K562 (cell line): ENCODE data around the gene ARMH1. TPM values are rescaled to one million over a fixed set of nuclear protein-coding genes. Genes with fewer than 3 reads are reported as not detected.
A peak's percentile ranks its signal among the peaks of the same experiment; 100 is the strongest.

Experiments used
- GTF2A2 ChIP-seq: IDR thresholded peaks from 2 replicates; pipeline ENCODE4 v1.6.1; 2016; ENCODE audit warnings: mild to moderate bottlenecking, missing genetic modification characterization, missing compliant biosample characterization
- KAT2B ChIP-seq: IDR thresholded peaks from one replicate; pipeline ENCODE4 v1.6.1; 2012; ENCODE audit warnings: low read depth, mild to moderate bottlenecking, control low read depth, inconsistent platforms, low read length, moderate library complexity
- KAT7 ChIP-seq: sonication (generic); formaldehyde crosslinking; IDR thresholded peaks from 2 replicates; pipeline ENCODE4 v1.8.0; 2022; ENCODE audit warnings: missing genetic modification reagents, mild to moderate bottlenecking, borderline replicate concordance
- PHF8 ChIP-seq: fragments of 200-600 bp; sonication (generic); IDR thresholded peaks from 2 replicates; pipeline ENCODE4 v1.6.1; 2012; ENCODE audit warnings: mixed run types, mild to moderate bottlenecking, inconsistent platforms, low read length, moderate library complexity, borderline replicate concordance
- XRCC5 ChIP-seq: fragments of 200-400 bp; formaldehyde crosslinking; IDR thresholded peaks from 2 replicates; pipeline ENCODE4 v1.6.1; 2017; ENCODE audit warnings: low read depth, mild to moderate bottlenecking, low read length
- ZNF408 ChIP-seq: fragments of 250-450 bp; sonication (Bioruptor Pico); IDR thresholded peaks from 2 replicates; pipeline ENCODE4 v1.4.0; 2020; ENCODE audit warnings: low read depth, mild to moderate bottlenecking, moderate library complexity
- ZNF586 ChIP-seq: fragments of 450-650 bp; formaldehyde crosslinking; conservative IDR thresholded peaks from 2 replicates; pipeline ENCODE4 v1.4.0; 2020; ENCODE audit warnings: mild to moderate bottlenecking, moderate library complexity
- polyA plus RNA-seq, 8 experiments: library from polyadenylated mRNA; depleted of rRNA in 4 of 8; stranded (reverse) in 5 of 8; unstranded in 3 of 8; fragments of >200 nt; fragmentation: Nextera tagmentation in 2 of 8; fragmentation: Illumina TruSeq in 1 of 8; extraction: Ambion mirVana in 2 of 8; extraction: Trizol in 1 of 8; gene quantifications; 2 replicates each; pipeline versions ENCODE4 v1.2.1 to v1.2.3, GENCODE V29; 2011 to 2014; ENCODE audit warnings: inconsistent platforms in 1 of 8, missing spikeins in 1 of 8
- total RNA-seq, 7 experiments: library from RNA; depleted of rRNA in 6 of 7; stranded (reverse); fragments of >200 nt in 6 of 7; fragmentation: Illumina TruSeq in 2 of 7; extraction: Trizol in 2 of 7; gene quantifications; 2 replicates each; pipeline versions ENCODE4 v1.2.1 to v1.2.3, GENCODE V29; 2011 to 2021; ENCODE audit warnings: low replicate concordance in 1 of 7
- TF ChIP-seq, protein P1 (sequence below): sonication (generic); formaldehyde crosslinking; IDR thresholded peaks from 2 replicates; pipeline ENCODE4 v1.8.0; 2022; ENCODE audit warnings: missing genetic modification reagents, mild to moderate bottlenecking, borderline replicate concordance
- TF ChIP-seq, protein P2 (sequence below): fragments of 250-450 bp; sonication (Bioruptor Pico); IDR thresholded peaks from 2 replicates; pipeline ENCODE4 v1.8.0; 2021; ENCODE audit warnings: moderate library complexity, mild to moderate bottlenecking, inconsistent platforms
- TF ChIP-seq, protein P3 (sequence below), 2 experiments: fragments of 450-650 bp in 1 of 2; IDR thresholded peaks; 2 replicates each; pipeline ENCODE4 v1.6.1; 2011 to 2017; ENCODE audit warnings: low read depth in 2 of 2, antibody characterized with exemption in 1 of 2, borderline replicate concordance in 1 of 2, low read length in 1 of 2, mild to moderate bottlenecking in 1 of 2, mixed read lengths in 1 of 2; ENCODE audit not compliant: control insufficient read depth in 1 of 2

The ARMH1 gene
- total and polyA plus RNA-seq, 9 of the 15 experiments (the other 6 are each of a cell fraction or from before 2014, with no cell fraction given) = 0.41 TPM; not detected in 8

DNA sequence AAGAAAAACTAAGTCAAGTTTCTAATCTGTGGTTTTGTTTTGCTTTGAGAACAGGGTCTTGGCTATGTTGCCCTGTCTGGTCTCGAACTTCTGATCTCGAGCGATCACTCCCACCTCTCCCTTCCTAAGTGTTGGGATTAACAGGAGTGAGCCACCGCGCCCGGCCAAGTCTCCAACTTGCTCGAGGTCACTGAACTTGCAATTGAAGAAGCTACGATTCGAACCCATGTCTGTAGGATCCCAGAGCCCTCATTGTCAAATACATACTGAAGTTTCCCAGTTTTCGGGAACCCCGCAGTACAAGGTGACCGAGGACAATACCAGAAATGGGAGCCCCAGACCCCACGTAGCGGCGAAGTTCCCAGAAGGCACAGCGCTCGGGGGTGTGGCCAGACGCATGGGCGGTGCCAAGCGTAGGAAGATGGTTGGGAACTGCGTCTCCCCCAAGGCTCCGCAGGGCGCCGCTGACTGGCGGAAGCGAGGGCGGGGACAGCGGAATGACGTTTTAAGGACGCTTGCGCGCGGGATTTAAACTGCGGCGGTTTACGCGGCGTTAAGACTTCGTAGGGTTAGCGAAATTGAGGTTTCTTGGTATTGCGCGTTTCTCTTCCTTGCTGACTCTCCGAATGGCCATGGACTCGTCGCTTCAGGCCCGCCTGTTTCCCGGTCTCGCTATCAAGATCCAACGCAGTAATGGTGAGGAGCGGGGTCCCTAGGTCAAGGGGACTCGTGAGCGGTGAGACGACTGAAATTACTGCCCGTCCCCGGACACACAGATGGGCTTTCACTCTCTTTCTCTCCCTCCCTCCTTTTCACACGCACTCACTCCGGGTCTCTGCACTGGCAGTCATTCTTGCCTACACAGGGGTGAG is 65.0 kb downstream of the ARMH1 start, which contains the start of gene KIF2C (continued):
- TF ChIP-seq KAT7 (CRISPR knock-in tag) = no peak
- TF ChIP-seq, protein P1, sequence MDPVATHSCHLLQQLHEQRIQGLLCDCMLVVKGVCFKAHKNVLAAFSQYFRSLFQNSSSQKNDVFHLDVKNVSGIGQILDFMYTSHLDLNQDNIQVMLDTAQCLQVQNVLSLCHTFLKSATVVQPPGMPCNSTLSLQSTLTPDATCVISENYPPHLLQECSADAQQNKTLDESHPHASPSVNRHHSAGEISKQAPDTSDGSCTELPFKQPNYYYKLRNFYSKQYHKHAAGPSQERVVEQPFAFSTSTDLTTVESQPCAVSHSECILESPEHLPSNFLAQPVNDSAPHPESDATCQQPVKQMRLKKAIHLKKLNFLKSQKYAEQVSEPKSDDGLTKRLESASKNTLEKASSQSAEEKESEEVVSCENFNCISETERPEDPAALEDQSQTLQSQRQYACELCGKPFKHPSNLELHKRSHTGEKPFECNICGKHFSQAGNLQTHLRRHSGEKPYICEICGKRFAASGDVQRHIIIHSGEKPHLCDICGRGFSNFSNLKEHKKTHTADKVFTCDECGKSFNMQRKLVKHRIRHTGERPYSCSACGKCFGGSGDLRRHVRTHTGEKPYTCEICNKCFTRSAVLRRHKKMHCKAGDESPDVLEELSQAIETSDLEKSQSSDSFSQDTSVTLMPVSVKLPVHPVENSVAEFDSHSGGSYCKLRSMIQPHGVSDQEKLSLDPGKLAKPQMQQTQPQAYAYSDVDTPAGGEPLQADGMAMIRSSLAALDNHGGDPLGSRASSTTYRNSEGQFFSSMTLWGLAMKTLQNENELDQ = no peak
- no peak for TF ChIP-seq XRCC5
- TF ChIP-seq, protein P2, sequence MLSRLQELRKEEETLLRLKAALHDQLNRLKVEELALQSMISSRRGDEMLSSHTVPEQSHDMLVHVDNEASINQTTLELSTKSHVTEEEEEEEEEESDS (CRISPR knock-in tag) = no peak
- TF ChIP-seq, protein P3, sequence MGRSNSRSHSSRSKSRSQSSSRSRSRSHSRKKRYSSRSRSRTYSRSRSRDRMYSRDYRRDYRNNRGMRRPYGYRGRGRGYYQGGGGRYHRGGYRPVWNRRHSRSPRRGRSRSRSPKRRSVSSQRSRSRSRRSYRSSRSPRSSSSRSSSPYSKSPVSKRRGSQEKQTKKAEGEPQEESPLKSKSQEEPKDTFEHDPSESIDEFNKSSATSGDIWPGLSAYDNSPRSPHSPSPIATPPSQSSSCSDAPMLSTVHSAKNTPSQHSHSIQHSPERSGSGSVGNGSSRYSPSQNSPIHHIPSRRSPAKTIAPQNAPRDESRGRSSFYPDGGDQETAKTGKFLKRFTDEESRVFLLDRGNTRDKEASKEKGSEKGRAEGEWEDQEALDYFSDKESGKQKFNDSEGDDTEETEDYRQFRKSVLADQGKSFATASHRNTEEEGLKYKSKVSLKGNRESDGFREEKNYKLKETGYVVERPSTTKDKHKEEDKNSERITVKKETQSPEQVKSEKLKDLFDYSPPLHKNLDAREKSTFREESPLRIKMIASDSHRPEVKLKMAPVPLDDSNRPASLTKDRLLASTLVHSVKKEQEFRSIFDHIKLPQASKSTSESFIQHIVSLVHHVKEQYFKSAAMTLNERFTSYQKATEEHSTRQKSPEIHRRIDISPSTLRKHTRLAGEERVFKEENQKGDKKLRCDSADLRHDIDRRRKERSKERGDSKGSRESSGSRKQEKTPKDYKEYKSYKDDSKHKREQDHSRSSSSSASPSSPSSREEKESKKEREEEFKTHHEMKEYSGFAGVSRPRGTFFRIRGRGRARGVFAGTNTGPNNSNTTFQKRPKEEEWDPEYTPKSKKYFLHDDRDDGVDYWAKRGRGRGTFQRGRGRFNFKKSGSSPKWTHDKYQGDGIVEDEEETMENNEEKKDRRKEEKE (IDR thresholded peaks at IDR 0.05; ENCODE audit: borderline replicate concordance in 1 of 2, control insufficient read depth in 1 of 2, low read depth in 2 of 2, low read length in 1 of 2) = peak in 1 of 2 experiments; percentile 63; a peak in 1 of 4 replicates
- TF ChIP-seq GTF2A2 = 0 out of 2 replicates have a peak, but pooled peaks have one; percentile 1
- TF ChIP-seq ZNF586 (CRISPR knock-in tag) = no peak
- TF ChIP-seq KAT2B = no peak
- TF ChIP-seq PHF8 = peak; percentile 95
- TF ChIP-seq ZNF408 (CRISPR knock-in tag) = no peak
